ENCODE data around the gene SART3. TPM values are rescaled to one million over a fixed set of nuclear protein-coding genes. Genes with fewer than 3 reads are reported as not detected.

The SART3 gene
- total and polyA plus RNA-seq, 7 experiments from 2014 or later, result 34.3 to 99.3 (median 85.2) TPM

- peaks cover 7 to 13% (median 10%) of the 10 kb centered on the region in 7 donors for H3K4me1 Mint-ChIP-seq
- H3K9me3 Mint-ChIP-seq, result peaks cover 0 to 6% (median 0%) of the 10 kb centered on the region in 11 donors
- ChIA-PET POLR2A (no interaction called here), CTCF (interaction anchor here (0.9 kb wide), 1 partner anchor 149 kb away, joined by 3 read pairs; no protein-coding TSS in a partner anchor)
- intact Hi-C loops (cut with micrococcal nuclease), result loop anchor here (5.0 to 10.0 kb wide), 4 partner anchors 748 to 1525 kb away; partner anchors contain the start of genes MMAB (in 1 of the 2), MTERF2 (in 1 of the 2), MVK (in 1 of the 2) and PRDM4 (in 1 of the 2)
- H3K27ac ChIP-seq (ENCODE audit: low read depth, low read length), result no peak overlapping the region
- no peaks in the 10 kb centered on the region for H3K36me3 ChIP-seq (ENCODE audit: control insufficient read depth in 2 of 3, insufficient read depth in 3 of 3, low read length in 3 of 3)
- H3K27me3 Mint-ChIP-seq, result peaks cover 4 to 14% (median 8%) of the 10 kb centered on the region in 5 donors
- no peaks in the 10 kb centered on the region for H3K4me1 ChIP-seq (ENCODE audit: control insufficient read depth in 2 of 2, insufficient read depth in 2 of 2, low read length in 2 of 2)
- ATAC-seq (no peak), DNase-seq (no peak)
- H3K36me3 Mint-ChIP-seq, result no peaks in the 10 kb centered on the region
- H3K27me3 ChIP-seq (ENCODE audit: control insufficient read depth in 2 of 2, insufficient read depth in 2 of 2, low read length in 2 of 2), result no peaks in the 10 kb centered on the region
- no peak overlapping the region for H3K4me3 Mint-ChIP-seq
- no peak overlapping the region for H3K4me3 ChIP-seq (ENCODE audit: low read length)
- H3K27ac Mint-ChIP-seq, result no peak overlapping the region
- H3K9me3 ChIP-seq (ENCODE audit: control insufficient read depth in 2 of 3, low read length in 3 of 3), result no peaks in the 10 kb centered on the region
Measured at GRCh38 chr12:108509806-108510205, 51.2 kb downstream of the SART3 start.

- CTCF ChIA-PET, result no interaction called here
- Mint-ChIP-seq H3K36me3 (peaks cover 0 to 9% (median 3%) of the 10 kb centered on the region in 5 donors), H3K27ac (no peak overlapping the region), H3K4me1 (peaks cover 6 to 10% (median 8%) of the 10 kb centered on the region in 7 donors), H3K4me3 (no peak overlapping the region), H3K9me3 (peaks cover 6 to 18% (median 11%) of the 10 kb centered on the region in 11 donors), H3K27me3 (peaks cover 3 to 26% (median 23%) of the 10 kb centered on the region in 5 donors)
- POLR2A ChIA-PET, result no interaction called here
- Histone ChIP-seq H3K4me1 (ENCODE audit: control insufficient read depth in 2 of 2, insufficient read depth in 2 of 2, low read length in 2 of 2) (no peaks in the 10 kb centered on the region), H3K27me3 (ENCODE audit: control insufficient read depth in 2 of 2, insufficient read depth in 2 of 2, low read length in 2 of 2) (no peaks in the 10 kb centered on the region), H3K36me3 (ENCODE audit: control insufficient read depth in 2 of 3, insufficient read depth in 3 of 3, low read length in 3 of 3) (no peaks in the 10 kb centered on the region), H3K27ac (ENCODE audit: low read depth, low read length) (no peak overlapping the region), H3K4me3 (ENCODE audit: low read length) (no peak overlapping the region), H3K9me3 (ENCODE audit: control insufficient read depth in 2 of 3, low read length in 3 of 3) (peaks cover 0 to 10% (median 0%) of the 10 kb centered on the region in 3 experiments)
- ATAC-seq (no peak), DNase-seq (no peak)
- intact Hi-C loops (cut with micrococcal nuclease), result no loop called here
Measured at GRCh38 chr12:108507971-108508642, 52.9 kb downstream of the SART3 start.

GRCh38 chr12:108505129-108505528 lies 55.8 kb downstream of the SART3 start:
- peaks cover 3 to 35% (median 31%) of the 10 kb centered on the region in 5 donors for H3K27me3 Mint-ChIP-seq
- intact Hi-C loops (cut with micrococcal nuclease), result no loop called here
- Histone ChIP-seq H3K27ac (ENCODE audit: low read depth, low read length) (no peak overlapping the region), H3K4me1 (ENCODE audit: control insufficient read depth in 2 of 2, insufficient read depth in 2 of 2, low read length in 2 of 2) (no peaks in the 10 kb centered on the region), H3K36me3 (ENCODE audit: control insufficient read depth in 2 of 3, insufficient read depth in 3 of 3, low read length in 3 of 3) (no peaks in the 10 kb centered on the region), H3K9me3 (ENCODE audit: control insufficient read depth in 2 of 3, low read length in 3 of 3) (peaks cover 0 to 19% (median 0%) of the 10 kb centered on the region in 3 experiments), H3K27me3 (ENCODE audit: control insufficient read depth in 2 of 2, insufficient read depth in 2 of 2, low read length in 2 of 2) (no peaks in the 10 kb centered on the region), H3K4me3 (ENCODE audit: low read length) (no peak overlapping the region)
- POLR2A ChIA-PET, result no interaction called here
- H3K4me3 Mint-ChIP-seq, result no peak overlapping the region
- CTCF ChIA-PET, result no interaction called here
- H3K27ac Mint-ChIP-seq, result no peak overlapping the region
- peaks cover 9 to 39% (median 25%) of the 10 kb centered on the region in 11 donors for H3K9me3 Mint-ChIP-seq
- no peaks in the 10 kb centered on the region for H3K4me1 Mint-ChIP-seq
- peaks cover 0 to 21% (median 3%) of the 10 kb centered on the region in 5 donors for H3K36me3 Mint-ChIP-seq
- ATAC-seq, result no peak
- no peak for DNase-seq

GRCh38 chr12:108502922-108503321 lies 58.1 kb downstream of the SART3 start:
- Mint-ChIP-seq H3K4me1 (no peaks in the 10 kb centered on the region), H3K9me3 (peaks cover 9 to 39% (median 25%) of the 10 kb centered on the region in 11 donors), H3K4me3 (no peak overlapping the region), H3K27ac (no peak overlapping the region), H3K36me3 (peaks cover 0 to 25% (median 3%) of the 10 kb centered on the region in 5 donors), H3K27me3 (peaks cover 3 to 48% (median 44%) of the 10 kb centered on the region in 5 donors)
- H3K27me3 ChIP-seq (ENCODE audit: control insufficient read depth in 2 of 2, insufficient read depth in 2 of 2, low read length in 2 of 2), result no peaks in the 10 kb centered on the region
- no peaks in the 10 kb centered on the region for H3K36me3 ChIP-seq (ENCODE audit: control insufficient read depth in 2 of 3, insufficient read depth in 3 of 3, low read length in 3 of 3)
- no peak overlapping the region for H3K27ac ChIP-seq (ENCODE audit: low read depth, low read length)
- H3K9me3 ChIP-seq (ENCODE audit: control insufficient read depth in 2 of 3, low read length in 3 of 3), result peaks cover 0 to 19% (median 0%) of the 10 kb centered on the region in 3 experiments
- H3K4me1 ChIP-seq (ENCODE audit: control insufficient read depth in 2 of 2, insufficient read depth in 2 of 2, low read length in 2 of 2), result no peaks in the 10 kb centered on the region
- ChIA-PET POLR2A (no interaction called here), CTCF (no interaction called here)
- ATAC-seq (no peak), DNase-seq (no peak)
- intact Hi-C loops (cut with micrococcal nuclease), result loop anchor here in 1 of 2 donors (5.0 kb wide), 1 partner anchor 721 kb away; no protein-coding TSS in a partner anchor
- H3K4me3 ChIP-seq (ENCODE audit: low read length), result no peak overlapping the region

- DNase-seq (no peak), ATAC-seq (no peak)
- H3K4me3 Mint-ChIP-seq, result no peak overlapping the region
- no peaks in the 10 kb centered on the region for H3K36me3 ChIP-seq (ENCODE audit: control insufficient read depth in 2 of 3, insufficient read depth in 3 of 3, low read length in 3 of 3)
- ChIA-PET CTCF (no interaction called here), POLR2A (no interaction called here)
- no peaks in the 10 kb centered on the region for H3K4me1 ChIP-seq (ENCODE audit: control insufficient read depth in 2 of 2, insufficient read depth in 2 of 2, low read length in 2 of 2)
- no peaks in the 10 kb centered on the region for H3K27me3 ChIP-seq (ENCODE audit: control insufficient read depth in 2 of 2, insufficient read depth in 2 of 2, low read length in 2 of 2)
- H3K36me3 Mint-ChIP-seq, result peaks cover 0 to 16% (median 4%) of the 10 kb centered on the region in 5 donors
- peaks cover 0 to 10% (median 0%) of the 10 kb centered on the region in 3 experiments for H3K9me3 ChIP-seq (ENCODE audit: control insufficient read depth in 2 of 3, low read length in 3 of 3)
- H3K4me1 Mint-ChIP-seq, result no peaks in the 10 kb centered on the region
- peaks cover 4 to 32% (median 13%) of the 10 kb centered on the region in 11 donors for H3K9me3 Mint-ChIP-seq
- H3K27ac ChIP-seq (ENCODE audit: low read depth, low read length), result no peak overlapping the region
- no peak overlapping the region for H3K27ac Mint-ChIP-seq
- intact Hi-C loops (cut with micrococcal nuclease), result no loop called here
- H3K4me3 ChIP-seq (ENCODE audit: low read length), result no peak overlapping the region
- H3K27me3 Mint-ChIP-seq, result peaks cover 9 to 53% (median 44%) of the 10 kb centered on the region in 5 donors
Measured at GRCh38 chr12:108498136-108498535, 62.8 kb downstream of the SART3 start.

- CTCF ChIA-PET, result interaction anchor here (0.6 kb wide), 1 partner anchor 436 kb away, joined by 3 read pairs; no protein-coding TSS in a partner anchor
- no peaks in the 10 kb centered on the region for H3K27me3 ChIP-seq (ENCODE audit: control insufficient read depth in 2 of 2, insufficient read depth in 2 of 2, low read length in 2 of 2)
- POLR2A ChIA-PET, result no interaction called here
- no peak for DNase-seq
- Mint-ChIP-seq H3K4me3 (no peak overlapping the region), H3K36me3 (peaks cover 0 to 5% (median 0%) of the 10 kb centered on the region in 5 donors), H3K27me3 (peaks cover 20 to 49% (median 42%) of the 10 kb centered on the region in 5 donors), H3K9me3 (peaks cover 0 to 11% (median 0%) of the 10 kb centered on the region in 11 donors), H3K4me1 (no peaks in the 10 kb centered on the region), H3K27ac (no peak overlapping the region)
- no peak for ATAC-seq
- H3K27ac ChIP-seq (ENCODE audit: low read depth, low read length), result no peak overlapping the region
- intact Hi-C loops (cut with micrococcal nuclease), result no loop called here
- no peak overlapping the region for H3K4me3 ChIP-seq (ENCODE audit: low read length)
- H3K36me3 ChIP-seq (ENCODE audit: control insufficient read depth in 2 of 3, insufficient read depth in 3 of 3, low read length in 3 of 3), result no peaks in the 10 kb centered on the region
- H3K4me1 ChIP-seq (ENCODE audit: control insufficient read depth in 2 of 2, insufficient read depth in 2 of 2, low read length in 2 of 2), result no peaks in the 10 kb centered on the region
- no peaks in the 10 kb centered on the region for H3K9me3 ChIP-seq (ENCODE audit: control insufficient read depth in 2 of 3, low read length in 3 of 3)
Measured at GRCh38 chr12:108495823-108496579, 65.0 kb downstream of the SART3 start.
